ENCODE measurements around the gene CC2D2B. TPM values are rescaled to one million over a fixed set of nuclear protein-coding genes. Genes with fewer than 3 reads are reported as not detected.

The CC2D2B gene
- total and polyA plus RNA-seq, 12 donors, result 0.14 to 1.8 (median 0.79) TPM

DNA sequence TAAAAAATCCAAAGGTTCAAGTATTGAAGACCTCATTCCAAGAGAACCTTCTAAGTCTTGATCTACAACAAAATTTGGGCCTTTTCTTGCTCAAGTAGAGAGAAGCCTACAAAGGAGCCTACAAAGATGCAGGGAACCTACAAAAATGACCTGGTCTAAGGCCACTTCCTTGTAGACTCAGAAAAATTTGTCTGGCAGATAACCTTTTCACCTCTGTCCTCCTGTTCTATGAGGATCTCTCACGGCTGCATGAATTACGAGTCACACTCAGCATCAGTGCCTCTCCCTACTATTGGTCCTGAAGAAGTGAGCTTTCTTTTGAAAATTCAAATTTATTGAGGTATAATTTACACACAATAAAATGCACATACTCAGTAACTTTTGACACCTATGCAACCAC is 164.9 kb downstream of the CC2D2B start:
- Histone ChIP-seq H3K27me3 (no peaks in the 10 kb centered on the region), H3K4me3 (no peak overlapping the region), H3K27ac (no peak overlapping the region), H3K9me3 (no peaks in the 10 kb centered on the region), H3K4me1 (peaks cover 0 to 3% (median 0%) of the 10 kb centered on the region in 9 donors), H3K36me3 (no peaks in the 10 kb centered on the region)
- WGBS, 2 donors, result 78 to 80% methylated on average over 2 of the region's 2 CpGs
- TF ChIP-seq, protein P1, sequence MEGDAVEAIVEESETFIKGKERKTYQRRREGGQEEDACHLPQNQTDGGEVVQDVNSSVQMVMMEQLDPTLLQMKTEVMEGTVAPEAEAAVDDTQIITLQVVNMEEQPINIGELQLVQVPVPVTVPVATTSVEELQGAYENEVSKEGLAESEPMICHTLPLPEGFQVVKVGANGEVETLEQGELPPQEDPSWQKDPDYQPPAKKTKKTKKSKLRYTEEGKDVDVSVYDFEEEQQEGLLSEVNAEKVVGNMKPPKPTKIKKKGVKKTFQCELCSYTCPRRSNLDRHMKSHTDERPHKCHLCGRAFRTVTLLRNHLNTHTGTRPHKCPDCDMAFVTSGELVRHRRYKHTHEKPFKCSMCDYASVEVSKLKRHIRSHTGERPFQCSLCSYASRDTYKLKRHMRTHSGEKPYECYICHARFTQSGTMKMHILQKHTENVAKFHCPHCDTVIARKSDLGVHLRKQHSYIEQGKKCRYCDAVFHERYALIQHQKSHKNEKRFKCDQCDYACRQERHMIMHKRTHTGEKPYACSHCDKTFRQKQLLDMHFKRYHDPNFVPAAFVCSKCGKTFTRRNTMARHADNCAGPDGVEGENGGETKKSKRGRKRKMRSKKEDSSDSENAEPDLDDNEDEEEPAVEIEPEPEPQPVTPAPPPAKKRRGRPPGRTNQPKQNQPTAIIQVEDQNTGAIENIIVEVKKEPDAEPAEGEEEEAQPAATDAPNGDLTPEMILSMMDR (IDR thresholded peaks at IDR 0.05), result no peak
- ATAC-seq (no peak), DNase-seq (no peak)
- intact Hi-C loops (cut with DNase I), result no loop called here

DNA sequence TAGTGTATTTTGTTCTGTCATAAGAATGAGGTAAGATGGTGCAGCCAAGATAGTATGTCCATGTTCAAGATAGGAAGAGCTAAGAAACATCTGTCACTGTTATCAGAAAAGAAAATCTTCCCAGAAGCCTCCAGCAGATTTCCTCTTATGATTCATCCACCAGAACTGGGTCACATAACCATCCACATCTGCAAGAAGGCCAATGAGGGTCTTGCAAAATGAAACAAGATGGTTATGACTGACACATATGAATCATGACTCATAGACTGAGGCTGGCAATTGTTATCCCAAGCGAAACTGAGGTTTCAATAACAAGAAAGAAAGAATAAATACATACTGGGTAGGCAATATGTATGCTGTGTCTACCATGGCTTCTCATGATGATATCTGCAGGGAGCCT is 165.9 kb downstream of the CC2D2B start:
- TF ChIP-seq, protein P1 (IDR thresholded peaks at IDR 0.05), result no peak
- no peaks in the 10 kb centered on the region for H3K36me3 ChIP-seq
- no peaks in the 10 kb centered on the region for H3K9me3 ChIP-seq
- intact Hi-C loops (cut with DNase I), result no loop called here
- DNase-seq (no peak), ATAC-seq (no peak)
- WGBS, 2 donors, result 76 to 81% methylated on average over 1 of the region's 1 CpG
- H3K4me1 ChIP-seq, result peaks cover 0 to 3% (median 0%) of the 10 kb centered on the region in 9 donors
- H3K4me3 ChIP-seq, result no peak overlapping the region
- H3K27me3 ChIP-seq, result no peaks in the 10 kb centered on the region
- no peak overlapping the region for H3K27ac ChIP-seq

DNA sequence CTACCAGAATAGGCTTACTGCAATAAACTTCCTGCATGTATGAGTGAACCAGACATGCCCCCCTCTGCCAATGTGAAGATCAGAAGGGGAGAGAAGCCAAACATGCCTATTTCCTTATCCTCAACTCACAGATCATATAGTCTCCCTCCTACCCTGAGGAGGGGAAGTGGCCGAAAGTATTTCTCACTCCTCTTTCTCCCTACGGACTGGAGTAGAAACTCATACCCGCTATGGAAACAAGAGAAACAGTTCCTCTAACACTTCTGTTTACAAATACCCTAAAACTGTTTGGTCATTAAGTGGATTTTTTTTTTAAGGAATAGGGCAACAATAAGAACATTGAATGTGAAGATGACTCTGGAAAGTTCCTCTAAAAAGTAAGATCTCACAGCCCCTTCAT is 167.0 kb downstream of the CC2D2B start:
- no peak for ATAC-seq
- no peak for DNase-seq
- H3K4me3 ChIP-seq, result no peak overlapping the region
- 86% methylated on average over 3 of the region's 3 CpGs for WGBS, 2 donors
- intact Hi-C loops (cut with DNase I), result no loop called here
- no peaks in the 10 kb centered on the region for H3K27me3 ChIP-seq
- H3K27ac ChIP-seq, result no peak overlapping the region
- no peaks in the 10 kb centered on the region for H3K36me3 ChIP-seq
- peaks cover 0 to 3% (median 0%) of the 10 kb centered on the region in 9 donors for H3K4me1 ChIP-seq
- no peaks in the 10 kb centered on the region for H3K9me3 ChIP-seq
- TF ChIP-seq, protein P1 (IDR thresholded peaks at IDR 0.05), result no peak

DNA sequence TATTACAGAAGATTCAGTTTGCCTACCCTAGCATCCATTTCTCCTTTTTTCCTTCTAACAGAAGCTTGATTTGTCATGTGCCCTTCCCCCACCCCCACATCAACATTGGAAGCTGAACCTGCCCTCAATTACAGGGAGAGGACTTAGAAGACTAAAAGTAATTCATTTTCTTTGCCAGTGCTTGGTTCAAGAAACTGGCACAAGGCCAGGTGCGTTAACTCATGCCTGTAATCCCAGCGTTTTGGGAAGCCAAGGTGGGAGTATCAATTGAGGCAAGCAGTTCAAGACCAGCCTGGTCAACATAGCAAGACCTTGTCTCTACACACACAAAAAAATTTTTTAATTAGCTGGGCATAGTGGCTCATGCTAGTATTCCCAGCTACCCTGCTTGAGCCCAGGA is 168.2 kb downstream of the CC2D2B start:
- no peak overlapping the region for H3K4me3 ChIP-seq
- TF ChIP-seq, protein P1 (IDR thresholded peaks at IDR 0.05), result no peak
- intact Hi-C loops (cut with DNase I), result no loop called here
- no peaks in the 10 kb centered on the region for H3K9me3 ChIP-seq
- peaks cover 0 to 3% (median 0%) of the 10 kb centered on the region in 9 donors for H3K4me1 ChIP-seq
- ATAC-seq, result no peak
- WGBS, 2 donors, result 62 to 72% methylated on average over 2 of the region's 2 CpGs
- H3K27me3 ChIP-seq, result no peaks in the 10 kb centered on the region
- no peak overlapping the region for H3K27ac ChIP-seq
- no peak for DNase-seq
- H3K36me3 ChIP-seq, result no peaks in the 10 kb centered on the region
